Coronary artery (tissue), 2 donors: ENCODE measurements around the gene FAM156A.
A peak's percentile ranks its signal among the peaks of the same experiment; 100 is the strongest.
"Not testable (repeated sequence)": the region's sequence is repeated elsewhere in the genome, so short reads cannot be mapped to it uniquely, and the experiment has no call there.

Source experiments
- DNase-seq: peaks from one replicate; pipeline ENCODE4 v3.0.0-alpha.2; 2017; ENCODE audit warnings: low spot score
- H3K27ac ChIP-seq, 2 donors: fragments of 200-600 bp; sonication (generic); one replicate each; pipeline ENCODE4 v1.5.1; 2016 to 2019
- H3K4me3 ChIP-seq: fragments of 200-600 bp; sonication (generic); 2 replicates; pipeline ENCODE4 v1.5.1; 2016; ENCODE audit warnings: mild to moderate bottlenecking, moderate library complexity
- TF ChIP-seq, protein P1 (sequence below): fragments of 200-600 bp; sonication (generic); IDR thresholded peaks from one replicate; pipeline ENCODE4 v1.5.1; 2019; ENCODE audit warnings: antibody characterized with exemption

FAM156A gene

DNA sequence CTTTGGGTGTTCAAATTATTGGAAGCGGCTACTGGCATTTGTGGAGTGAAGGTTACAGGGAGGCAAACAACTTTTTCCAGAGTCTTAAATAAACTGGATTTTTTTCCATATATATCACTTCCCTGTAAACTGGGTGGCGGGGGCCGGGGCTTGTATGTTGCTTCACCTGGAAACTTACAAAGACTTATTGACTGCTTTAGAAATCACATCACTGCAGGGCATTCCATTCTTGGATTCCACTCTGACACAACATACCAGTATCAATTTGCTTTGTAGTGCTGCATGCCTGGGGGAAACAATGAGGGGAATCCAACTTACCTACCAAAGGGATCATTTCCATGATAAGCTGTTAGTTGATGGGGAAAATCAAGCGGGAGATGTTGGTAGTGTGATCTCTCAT is 21.7 kb upstream of the FAM156A start:
- TF ChIP-seq, protein P1, sequence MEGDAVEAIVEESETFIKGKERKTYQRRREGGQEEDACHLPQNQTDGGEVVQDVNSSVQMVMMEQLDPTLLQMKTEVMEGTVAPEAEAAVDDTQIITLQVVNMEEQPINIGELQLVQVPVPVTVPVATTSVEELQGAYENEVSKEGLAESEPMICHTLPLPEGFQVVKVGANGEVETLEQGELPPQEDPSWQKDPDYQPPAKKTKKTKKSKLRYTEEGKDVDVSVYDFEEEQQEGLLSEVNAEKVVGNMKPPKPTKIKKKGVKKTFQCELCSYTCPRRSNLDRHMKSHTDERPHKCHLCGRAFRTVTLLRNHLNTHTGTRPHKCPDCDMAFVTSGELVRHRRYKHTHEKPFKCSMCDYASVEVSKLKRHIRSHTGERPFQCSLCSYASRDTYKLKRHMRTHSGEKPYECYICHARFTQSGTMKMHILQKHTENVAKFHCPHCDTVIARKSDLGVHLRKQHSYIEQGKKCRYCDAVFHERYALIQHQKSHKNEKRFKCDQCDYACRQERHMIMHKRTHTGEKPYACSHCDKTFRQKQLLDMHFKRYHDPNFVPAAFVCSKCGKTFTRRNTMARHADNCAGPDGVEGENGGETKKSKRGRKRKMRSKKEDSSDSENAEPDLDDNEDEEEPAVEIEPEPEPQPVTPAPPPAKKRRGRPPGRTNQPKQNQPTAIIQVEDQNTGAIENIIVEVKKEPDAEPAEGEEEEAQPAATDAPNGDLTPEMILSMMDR: no peak
- DNase-seq: no peak
- Histone ChIP-seq H3K4me3 (peak overlapping the region; percentile 21), H3K27ac (peak overlapping the region in 1 of 2 donors; percentile 78)

DNA sequence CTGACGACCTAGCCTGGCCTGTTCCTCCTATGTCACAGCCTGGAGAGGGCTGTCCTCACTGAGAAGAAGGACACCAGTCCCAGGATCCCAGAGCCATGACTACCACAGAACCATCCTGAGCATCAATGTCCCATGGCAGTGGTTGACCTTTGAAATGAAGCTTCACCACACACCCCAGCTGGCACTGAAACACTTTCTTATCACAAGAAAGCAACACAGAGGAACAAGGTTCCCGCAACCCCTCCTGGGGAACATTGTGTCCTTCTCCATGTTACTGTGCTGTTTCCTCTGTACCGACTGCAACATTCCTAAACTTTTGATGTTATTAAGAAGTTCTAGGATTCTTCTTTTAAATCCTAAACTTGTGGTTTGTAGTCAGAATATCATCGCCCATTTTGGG is 21.2 kb upstream of the FAM156A start:
- H3K27ac ChIP-seq: peak overlapping the region; percentile 7 to 78
- H3K4me3 ChIP-seq: no peak overlapping the region
- TF ChIP-seq, protein P1: no peak
- DNase-seq: no peak

DNA sequence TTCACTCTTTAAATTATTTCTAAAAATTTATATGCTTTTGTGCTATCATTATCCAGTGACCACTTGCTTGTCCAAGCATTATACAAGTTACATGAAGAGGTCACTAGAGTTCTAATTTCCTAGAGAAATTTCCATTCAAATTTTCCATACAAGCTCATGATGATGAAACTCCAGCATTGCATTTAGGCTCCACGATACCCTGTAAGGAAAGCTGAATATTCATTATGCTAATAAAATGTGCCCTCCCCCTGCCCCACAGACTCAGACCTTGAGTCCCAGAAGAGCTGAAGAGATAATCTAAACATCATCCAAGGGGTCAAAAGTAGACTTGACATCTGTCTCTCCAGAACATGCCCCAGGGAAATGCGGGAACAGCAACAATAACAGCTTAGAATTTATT is 19.6 kb upstream of the FAM156A start:
- DNase-seq: no peak
- TF ChIP-seq, protein P1: no peak
- H3K4me3 ChIP-seq: no peak overlapping the region
- H3K27ac ChIP-seq: no peak overlapping the region

DNA sequence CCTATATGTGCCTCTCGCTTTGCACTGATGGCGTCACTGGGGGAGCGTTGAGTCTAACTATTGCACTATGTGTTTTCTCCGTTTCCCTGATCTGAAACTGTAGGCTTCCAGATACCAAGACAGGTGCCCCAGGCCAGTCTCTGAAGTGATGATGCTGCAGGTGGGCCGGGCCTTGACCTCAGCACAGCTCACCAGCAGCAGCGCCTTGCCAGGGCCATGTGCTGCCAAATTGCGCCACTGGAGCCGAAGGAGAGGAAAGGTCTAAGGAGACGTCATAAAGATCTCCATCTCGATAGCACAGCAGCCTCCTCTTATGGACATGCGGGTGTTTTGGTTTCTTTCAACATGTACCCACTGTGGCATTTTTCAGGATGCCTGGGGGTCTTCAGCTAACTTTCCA is 17.3 kb upstream of the FAM156A start:
- not testable (repeated sequence) for DNase-seq, H3K4me3 ChIP-seq

DNA sequence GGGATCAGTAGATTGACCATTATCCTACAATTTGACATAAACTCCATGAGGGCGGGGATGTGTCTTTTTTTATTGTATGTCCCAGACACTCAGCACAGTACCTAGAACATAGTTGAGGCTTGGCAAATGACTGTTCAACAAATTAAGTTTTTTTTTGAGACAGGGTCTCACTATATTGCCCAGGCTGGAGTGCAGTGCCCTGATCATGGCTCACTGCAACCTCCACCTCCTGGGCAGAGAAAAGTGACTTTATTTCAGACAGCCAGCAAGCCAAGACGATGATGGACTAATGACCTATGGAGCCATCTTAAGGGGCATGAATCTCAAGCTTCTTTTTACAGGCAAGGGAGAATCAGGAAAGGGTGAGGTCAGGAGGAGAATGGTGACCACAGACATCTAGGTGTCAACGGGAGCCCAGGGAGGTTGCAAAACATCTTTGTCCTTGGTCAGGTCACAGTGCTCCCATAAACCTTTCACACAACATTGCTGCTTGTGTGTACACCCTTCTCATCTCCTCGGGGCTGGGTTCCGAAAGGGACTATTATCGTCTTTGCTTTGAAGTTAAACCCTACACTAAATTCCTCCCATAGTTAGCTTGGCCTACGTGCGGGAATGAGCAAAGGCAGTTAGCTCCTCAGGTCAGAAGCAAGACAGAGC is 16.1 kb upstream of the FAM156A start:
- H3K4me3 ChIP-seq, H3K27ac ChIP-seq, DNase-seq: not testable (repeated sequence)

More for the DNA sequence above, 17.3 kb upstream of the FAM156A start:
- not testable (repeated sequence) for H3K27ac ChIP-seq

DNA sequence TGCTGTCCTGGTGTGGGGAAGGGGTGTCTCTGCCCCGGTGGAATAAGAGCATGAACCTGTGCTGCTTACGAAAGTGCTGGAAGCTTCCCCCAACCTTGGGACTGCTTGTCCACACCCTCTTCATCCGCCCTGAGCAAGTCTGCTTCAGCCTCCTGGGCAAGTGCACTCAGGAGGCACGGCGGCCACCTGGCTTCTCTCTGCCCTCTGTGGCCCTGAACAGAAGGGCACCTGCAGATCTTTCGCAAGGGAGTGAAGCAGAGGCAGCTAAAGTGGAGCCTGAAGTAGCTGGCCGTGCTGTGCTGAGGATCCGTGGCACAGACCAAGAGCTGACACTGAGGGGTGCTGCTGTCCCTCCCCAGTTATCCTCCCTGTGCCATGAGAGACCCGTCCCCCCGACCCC is 9.6 kb upstream of the FAM156A start:
- not testable (repeated sequence) for H3K4me3 ChIP-seq, DNase-seq, H3K27ac ChIP-seq

DNA sequence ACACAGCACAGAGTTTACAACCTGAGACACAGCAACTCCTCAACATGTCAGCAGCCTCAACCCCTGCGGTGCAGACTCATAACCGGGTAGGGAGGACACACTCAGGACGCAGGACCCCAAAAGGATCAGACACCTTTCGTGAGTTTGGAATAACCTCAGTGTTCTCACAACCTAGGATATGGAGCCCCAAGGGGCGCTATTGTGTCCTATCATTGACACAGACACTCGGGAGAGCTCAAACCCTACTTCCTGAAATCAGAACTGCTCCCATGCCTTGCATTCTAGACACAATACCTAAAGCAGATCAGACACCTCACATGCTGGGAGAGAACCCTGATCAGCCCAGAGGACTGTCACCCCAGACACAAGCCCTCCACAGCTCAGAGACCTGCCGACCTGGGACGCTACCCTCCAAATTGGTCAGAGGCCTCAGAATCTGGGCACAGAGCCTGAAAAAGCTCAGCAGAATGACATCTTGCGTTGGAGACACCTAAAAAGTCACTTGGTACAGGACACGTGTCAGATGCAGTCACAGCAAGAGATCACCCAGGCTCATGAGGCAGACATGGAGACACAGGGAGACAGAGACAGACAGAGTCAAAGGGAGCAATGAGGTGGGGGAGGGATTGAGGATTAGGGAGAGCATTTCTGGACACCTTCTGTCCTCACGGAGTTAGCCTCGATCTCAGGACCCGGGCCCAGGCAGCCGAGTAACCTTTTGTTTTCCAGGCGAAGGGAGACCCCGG is 8.8 kb upstream of the FAM156A start:
- not testable (repeated sequence) for DNase-seq, H3K27ac ChIP-seq, H3K4me3 ChIP-seq

DNA sequence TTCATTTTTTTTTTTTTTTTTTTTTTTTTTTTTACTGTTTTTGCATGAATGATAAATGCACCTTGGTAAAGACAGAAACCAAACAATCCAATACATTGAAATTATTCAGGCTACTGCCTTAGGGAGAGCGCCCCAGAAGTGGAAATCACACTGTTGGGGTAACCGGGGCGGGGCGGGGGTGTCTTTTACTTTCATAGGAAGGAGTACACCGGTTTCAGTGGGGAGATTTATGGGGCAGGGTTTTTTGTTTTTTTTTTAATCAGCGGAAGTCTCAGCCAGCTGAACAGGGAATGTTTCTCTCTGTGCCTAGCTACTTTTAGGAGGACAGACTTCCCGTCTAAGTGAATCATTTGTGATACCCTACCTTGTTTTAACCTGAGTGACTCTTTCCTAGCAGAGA is 643 bp upstream of the FAM156A start:
- not testable (repeated sequence) for H3K4me3 ChIP-seq, DNase-seq, H3K27ac ChIP-seq

DNA sequence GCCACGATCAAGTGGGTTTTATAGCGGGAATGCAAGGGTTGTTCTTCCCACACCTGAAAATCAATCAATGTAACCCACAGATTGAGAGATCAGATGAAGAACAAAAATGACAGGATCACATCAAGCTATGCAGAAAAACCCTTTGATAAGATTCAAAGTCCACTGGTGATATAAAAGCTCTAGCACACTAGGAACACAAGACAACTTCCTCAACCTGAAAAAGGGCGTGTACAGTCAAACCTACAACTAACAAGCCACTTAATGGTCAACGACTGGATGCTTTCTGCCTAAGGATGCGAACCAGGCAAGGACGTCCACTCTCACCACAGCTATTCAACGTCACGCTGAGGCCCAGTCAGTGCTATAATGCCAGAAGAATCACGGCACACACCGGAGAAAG is 8.4 kb downstream of the FAM156A start:
- H3K4me3 ChIP-seq, DNase-seq, H3K27ac ChIP-seq: not testable (repeated sequence)

DNA sequence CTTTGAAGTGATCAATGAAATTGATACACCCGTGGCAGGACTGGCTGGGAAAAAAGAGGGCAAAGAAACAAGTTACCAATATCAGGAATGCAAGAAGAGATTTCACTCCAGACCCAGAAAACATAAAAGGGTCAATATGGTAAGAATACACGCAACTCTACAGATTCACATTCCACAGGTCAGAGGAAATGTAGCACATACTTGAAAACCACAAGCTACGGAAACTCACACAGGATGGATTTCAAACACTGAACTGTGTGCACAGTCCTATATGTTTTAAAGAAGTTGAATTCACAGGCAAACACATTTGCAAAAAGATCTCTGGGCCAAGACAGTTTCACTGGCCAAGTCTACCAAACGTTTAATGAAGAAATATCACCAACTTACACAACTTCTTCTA is 9.0 kb downstream of the FAM156A start:
- not testable (repeated sequence) for H3K4me3 ChIP-seq, DNase-seq, H3K27ac ChIP-seq

DNA sequence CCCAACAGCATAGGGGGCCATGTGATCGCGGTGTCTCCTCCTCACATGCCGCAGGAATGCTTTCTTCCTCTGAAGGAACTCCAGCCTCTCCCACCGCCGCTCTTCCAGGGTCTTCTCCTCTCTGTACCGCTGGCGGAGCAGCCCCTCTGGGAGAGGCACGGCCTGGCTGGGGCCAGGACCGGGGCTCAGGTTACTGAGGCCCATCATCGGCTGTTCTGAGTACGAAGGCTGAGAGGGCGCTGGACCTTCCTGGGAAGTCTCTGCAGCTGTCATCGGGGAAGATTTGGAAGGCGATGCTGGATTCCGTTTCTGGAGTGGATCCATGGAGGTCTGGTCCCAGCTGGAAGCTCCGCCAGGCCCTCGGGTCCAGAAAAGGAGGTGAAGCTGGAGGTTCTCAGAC is 10.1 kb downstream of the FAM156A start:
- not testable (repeated sequence) for H3K4me3 ChIP-seq, DNase-seq, H3K27ac ChIP-seq

DNA sequence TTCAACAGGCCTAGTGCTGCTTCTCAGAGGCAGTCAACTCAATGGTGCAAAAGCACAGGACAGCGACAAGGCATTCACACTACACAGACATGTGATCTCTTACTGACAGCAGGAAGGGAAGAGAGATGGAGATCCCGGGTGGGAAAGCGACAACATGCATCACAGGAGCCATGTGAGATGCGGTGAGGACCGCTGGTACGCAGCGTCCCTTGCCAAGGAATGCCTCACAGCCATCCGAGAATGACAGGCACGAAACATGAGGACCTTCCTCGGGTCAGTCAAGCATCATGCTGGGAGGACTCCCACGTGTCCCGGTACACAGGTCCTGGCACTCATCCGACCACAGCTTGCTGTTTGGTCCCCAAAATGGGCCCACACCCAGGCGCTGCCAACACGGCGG is 10.8 kb downstream of the FAM156A start:
- DNase-seq, H3K27ac ChIP-seq, H3K4me3 ChIP-seq: not testable (repeated sequence)

DNA sequence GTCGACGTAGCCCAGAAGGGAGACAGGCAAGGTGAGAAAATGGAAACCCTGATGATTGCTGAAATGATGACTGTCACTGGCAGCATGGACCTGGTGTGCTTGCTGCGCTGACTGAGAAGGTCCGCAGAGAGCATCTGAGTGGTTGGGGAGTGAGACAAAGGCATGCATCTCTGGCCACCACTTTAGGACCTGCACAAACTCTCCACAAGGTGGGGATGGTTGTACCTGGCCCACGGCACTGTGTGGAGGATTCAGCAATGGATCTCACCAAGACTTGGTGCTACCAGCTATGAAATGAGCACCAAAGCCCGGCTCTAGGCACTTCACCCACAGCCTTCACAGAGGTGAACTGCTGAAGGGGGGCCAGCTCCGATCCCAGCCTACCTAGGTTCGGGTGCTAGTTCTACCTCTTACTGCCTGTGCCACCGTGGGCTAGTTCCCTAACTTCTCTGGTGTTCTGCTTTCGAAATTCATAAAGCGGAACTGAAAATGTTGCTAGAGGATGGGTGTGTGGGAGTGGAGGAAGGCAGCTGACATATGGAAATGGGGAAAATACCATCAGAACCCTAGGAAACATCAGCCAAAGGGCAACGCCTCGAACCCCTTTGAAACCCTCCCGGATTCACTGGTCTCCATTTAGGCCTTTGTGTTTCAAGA is 12.4 kb downstream of the FAM156A start:
- not testable (repeated sequence) for DNase-seq, H3K27ac ChIP-seq, H3K4me3 ChIP-seq

DNA sequence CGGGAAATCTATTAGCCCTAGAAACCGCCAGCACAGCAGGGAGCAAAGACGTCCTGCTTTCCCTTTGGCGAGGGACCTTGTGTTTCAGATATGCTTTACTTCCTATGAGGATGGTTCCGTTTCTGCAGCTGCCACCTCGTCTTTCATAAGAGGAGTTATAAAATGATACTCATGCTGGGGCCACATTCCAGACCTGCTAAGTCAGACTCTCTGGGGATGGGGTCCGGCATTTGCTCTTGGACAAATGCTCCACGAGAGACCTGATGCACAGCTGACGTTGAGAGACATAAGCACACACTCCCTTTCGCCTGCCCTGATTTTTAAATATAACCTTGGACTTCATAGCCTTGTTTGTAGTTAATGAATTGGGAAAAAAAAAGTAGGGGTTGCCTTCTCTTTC is 16.6 kb downstream of the FAM156A start:
- not testable (repeated sequence) for DNase-seq, H3K27ac ChIP-seq, H3K4me3 ChIP-seq

DNA sequence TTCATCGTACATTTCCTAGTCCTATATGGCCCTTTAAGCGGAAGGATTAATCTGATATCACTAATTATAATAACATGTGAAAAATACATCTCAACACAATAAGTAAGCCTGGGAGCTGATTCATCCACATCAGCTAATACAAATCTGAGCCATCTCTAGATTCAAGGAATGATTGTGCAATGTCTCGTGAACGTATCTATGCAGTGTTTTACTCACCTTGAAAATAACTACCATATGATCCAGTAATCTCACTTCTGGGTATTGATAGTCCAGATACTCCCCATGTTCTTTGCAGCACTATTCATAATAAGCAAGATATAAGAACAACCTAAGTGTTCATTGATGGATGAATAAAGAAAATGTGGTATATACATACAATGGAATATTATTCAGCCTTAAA is 17.6 kb downstream of the FAM156A start:
- not testable (repeated sequence) for H3K4me3 ChIP-seq, DNase-seq, H3K27ac ChIP-seq

DNA sequence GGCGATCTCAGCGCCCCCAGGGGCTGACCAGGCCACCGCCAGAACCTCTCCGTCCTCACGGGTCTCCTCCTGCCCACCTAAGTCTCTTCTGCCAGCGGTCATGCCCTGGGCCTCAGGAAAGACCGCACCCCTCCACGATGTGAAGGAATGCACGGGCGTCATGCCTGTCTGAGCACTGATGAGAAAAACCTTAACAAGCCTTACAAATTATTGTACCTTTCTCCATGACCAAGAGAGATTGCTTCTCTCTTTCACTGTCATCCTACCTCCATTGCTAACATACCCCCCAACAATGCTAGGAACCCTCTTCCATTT is 22.9 kb downstream of the FAM156A start:
- Histone ChIP-seq H3K4me3 (peak overlapping the region; percentile 94), H3K27ac (peak overlapping the region; percentile 88 to 98)
- DNase-seq: not testable (repeated sequence)
